B cell (primary cell): ENCODE results near the gene SFXN3.

Experiments used
- EZH2 ChIP-seq: IDR thresholded peaks from 2 replicates; pipeline ENCODE4 v1.6.1; 2012; ENCODE audit warnings: borderline replicate concordance, low read depth, mild to moderate bottlenecking, moderate library complexity, low read length; ENCODE audit not compliant: insufficient read depth, poor library complexity, severe bottlenecking
- TF ChIP-seq, protein P1 (sequence below): fragments of 200-600 bp; IDR thresholded peaks from one replicate; pipeline ENCODE4 v1.8.0; 2022; ENCODE audit warnings: antibody characterized with exemption, mild to moderate bottlenecking

- TF ChIP-seq, protein P1, sequence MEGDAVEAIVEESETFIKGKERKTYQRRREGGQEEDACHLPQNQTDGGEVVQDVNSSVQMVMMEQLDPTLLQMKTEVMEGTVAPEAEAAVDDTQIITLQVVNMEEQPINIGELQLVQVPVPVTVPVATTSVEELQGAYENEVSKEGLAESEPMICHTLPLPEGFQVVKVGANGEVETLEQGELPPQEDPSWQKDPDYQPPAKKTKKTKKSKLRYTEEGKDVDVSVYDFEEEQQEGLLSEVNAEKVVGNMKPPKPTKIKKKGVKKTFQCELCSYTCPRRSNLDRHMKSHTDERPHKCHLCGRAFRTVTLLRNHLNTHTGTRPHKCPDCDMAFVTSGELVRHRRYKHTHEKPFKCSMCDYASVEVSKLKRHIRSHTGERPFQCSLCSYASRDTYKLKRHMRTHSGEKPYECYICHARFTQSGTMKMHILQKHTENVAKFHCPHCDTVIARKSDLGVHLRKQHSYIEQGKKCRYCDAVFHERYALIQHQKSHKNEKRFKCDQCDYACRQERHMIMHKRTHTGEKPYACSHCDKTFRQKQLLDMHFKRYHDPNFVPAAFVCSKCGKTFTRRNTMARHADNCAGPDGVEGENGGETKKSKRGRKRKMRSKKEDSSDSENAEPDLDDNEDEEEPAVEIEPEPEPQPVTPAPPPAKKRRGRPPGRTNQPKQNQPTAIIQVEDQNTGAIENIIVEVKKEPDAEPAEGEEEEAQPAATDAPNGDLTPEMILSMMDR = no peak
- no peak for TF ChIP-seq EZH2
These were observed at the start of gene SFXN3, which contains the start of gene PDZD7 for GRCh38 chr10:101031128-101031795.
